ENCODE measurements around the gene PPP2R5E. TPM values are rescaled to one million over a fixed set of nuclear protein-coding genes. Genes with fewer than 3 reads are reported as not detected.

Gene PPP2R5E
- total and polyA plus RNA-seq, 8 donors = 7.2 to 32.9 (median 14.2) TPM

- peaks cover 0 to 9% (median 2%) of the 10 kb centered on the region in 4 donors for H3K4me1 ChIP-seq
- H3K36me3 ChIP-seq = no peaks in the 10 kb centered on the region
- intact Hi-C loops (cut with DNase I; ENCODE audit: low total_unique reads) = no loop called here
- 72 to 84% (median 77%) methylated on average over 3 of the region's 3 CpGs for WGBS, 5 donors
- H3K4me3 ChIP-seq = no peak overlapping the region
- TF ChIP-seq CTCF (IDR thresholded peaks at IDR 0.05) (no peak), POLR2AphosphoS5 (IDR thresholded peaks at IDR 0.05) (no peak), POLR2A (IDR thresholded peaks at IDR 0.05) (no peak), EP300 (IDR thresholded peaks at IDR 0.05) (no peak)
- no peak overlapping the region for H3K27ac ChIP-seq
- H3K27me3 ChIP-seq = no peaks in the 10 kb centered on the region
- no peak for DNase-seq
- H3K9me3 ChIP-seq = no peaks in the 10 kb centered on the region
These were observed 19.2 kb upstream of the PPP2R5E start for GRCh38 chr14:63562405-63562804.

DNA sequence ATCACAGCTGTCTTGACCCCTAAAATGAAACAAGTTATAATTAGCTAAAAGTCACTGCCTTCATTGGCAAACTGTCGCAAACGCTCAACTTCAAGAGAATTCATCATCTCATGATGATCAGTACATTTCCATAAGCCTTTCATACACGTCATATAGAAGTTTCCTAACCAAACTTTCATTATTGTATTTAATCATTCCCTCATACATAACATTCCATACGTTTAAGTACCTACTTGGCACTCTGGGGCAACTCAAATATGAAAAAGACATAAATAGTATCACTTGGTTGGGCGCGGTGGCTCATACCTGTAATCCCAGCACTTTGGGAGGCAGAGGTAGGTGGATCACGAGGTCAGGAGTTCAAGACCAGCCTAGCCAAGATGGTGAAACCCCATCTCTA lies 12.4 kb upstream of the PPP2R5E start:
- intact Hi-C loops (cut with DNase I; ENCODE audit: low total_unique reads) = no loop called here
- Histone ChIP-seq H3K27me3 (no peaks in the 10 kb centered on the region), H3K36me3 (no peaks in the 10 kb centered on the region), H3K9me3 (no peaks in the 10 kb centered on the region), H3K27ac (no peak overlapping the region), H3K4me3 (no peak overlapping the region), H3K4me1 (no peaks in the 10 kb centered on the region)
- no peak for TF ChIP-seq POLR2AphosphoS5 (IDR thresholded peaks at IDR 0.05)
- no peak for TF ChIP-seq POLR2A (IDR thresholded peaks at IDR 0.05)
- 82 to 88% (median 84%) methylated on average over 7 of the region's 7 CpGs for WGBS, 5 donors
- no peak for DNase-seq

DNA sequence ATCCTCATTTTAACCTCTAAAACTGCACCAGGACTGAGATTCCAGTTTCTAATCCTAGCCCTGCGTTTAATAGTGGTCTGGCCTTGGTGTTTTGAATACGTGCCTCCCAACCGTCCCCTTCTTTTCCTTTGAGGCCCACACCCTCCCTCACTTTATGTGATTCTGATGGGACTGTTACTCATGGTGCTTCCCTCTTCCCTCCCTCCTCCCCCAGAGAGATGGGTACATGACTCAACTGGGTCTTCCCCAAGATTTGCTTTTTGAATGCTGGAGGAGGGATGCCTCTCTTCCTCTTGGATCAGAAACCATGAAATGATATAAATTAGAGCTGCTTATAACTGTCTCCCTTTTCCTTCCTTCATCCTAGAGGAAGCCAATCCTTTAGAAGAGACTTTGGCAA lies 8.2 kb upstream of the PPP2R5E start:
- Histone ChIP-seq H3K4me1 (no peaks in the 10 kb centered on the region), H3K27ac (no peak overlapping the region), H3K4me3 (no peak overlapping the region), H3K27me3 (no peaks in the 10 kb centered on the region), H3K36me3 (no peaks in the 10 kb centered on the region), H3K9me3 (no peaks in the 10 kb centered on the region)
- DNase-seq = no peak
- TF ChIP-seq CTCF (IDR thresholded peaks at IDR 0.05) (no peak), POLR2A (IDR thresholded peaks at IDR 0.05) (no peak), POLR2AphosphoS5 (IDR thresholded peaks at IDR 0.05) (no peak)
- intact Hi-C loops (cut with DNase I; ENCODE audit: low total_unique reads) = no loop called here
- WGBS, 5 donors = 56 to 76% (median 59%) methylated on average over 3 of the region's 3 CpGs

- DNase-seq = no peak
- 54 to 64% (median 62%) methylated on average over 8 of the region's 8 CpGs for WGBS, 5 donors
- Histone ChIP-seq H3K27ac (no peak overlapping the region), H3K36me3 (no peaks in the 10 kb centered on the region), H3K9me3 (no peaks in the 10 kb centered on the region), H3K4me3 (no peak overlapping the region), H3K27me3 (no peaks in the 10 kb centered on the region), H3K4me1 (peaks cover 0 to 14% (median 9%) of the 10 kb centered on the region in 4 donors)
- no peak for TF ChIP-seq EP300 (IDR thresholded peaks at IDR 0.05)
- TF ChIP-seq CTCF (IDR thresholded peaks at IDR 0.05) = no peak
- intact Hi-C loops (cut with DNase I; ENCODE audit: low total_unique reads) = loop anchor here (5.0 kb wide), 1 partner anchor 151 kb away; no protein-coding TSS in a partner anchor
These were observed 4.7 kb upstream of the PPP2R5E start for GRCh38 chr14:63547798-63548335.

GRCh38 chr14:63545431-63545830 lies 2.3 kb upstream of the PPP2R5E start:
- WGBS, 5 donors = 70 to 80% (median 76%) methylated on average over 3 of the region's 3 CpGs

More at GRCh38 chr14:63545431-63545830, 2.3 kb upstream of the PPP2R5E start:
- Histone ChIP-seq H3K4me1 (peaks cover 8 to 33% (median 23%) of the 10 kb centered on the region in 4 donors), H3K27ac (no peak overlapping the region), H3K36me3 (no peaks in the 10 kb centered on the region), H3K27me3 (no peaks in the 10 kb centered on the region), H3K4me3 (no peak overlapping the region), H3K9me3 (no peaks in the 10 kb centered on the region)
- no peak for DNase-seq
- TF ChIP-seq POLR2A (IDR thresholded peaks at IDR 0.05) (no peak), CTCF (IDR thresholded peaks at IDR 0.05) (no peak), POLR2AphosphoS5 (IDR thresholded peaks at IDR 0.05) (no peak), EP300 (IDR thresholded peaks at IDR 0.05) (no peak)
- intact Hi-C loops (cut with DNase I; ENCODE audit: low total_unique reads) = loop anchor here (5.0 kb wide), 1 partner anchor 148 kb away; no protein-coding TSS in a partner anchor
